ENCODE results near the gene POLR1C.
"Not testable (repeated sequence)": the region's sequence is repeated elsewhere in the genome, so short reads cannot be mapped to it uniquely, and the experiment has no call there.

POLR1C gene

DNA sequence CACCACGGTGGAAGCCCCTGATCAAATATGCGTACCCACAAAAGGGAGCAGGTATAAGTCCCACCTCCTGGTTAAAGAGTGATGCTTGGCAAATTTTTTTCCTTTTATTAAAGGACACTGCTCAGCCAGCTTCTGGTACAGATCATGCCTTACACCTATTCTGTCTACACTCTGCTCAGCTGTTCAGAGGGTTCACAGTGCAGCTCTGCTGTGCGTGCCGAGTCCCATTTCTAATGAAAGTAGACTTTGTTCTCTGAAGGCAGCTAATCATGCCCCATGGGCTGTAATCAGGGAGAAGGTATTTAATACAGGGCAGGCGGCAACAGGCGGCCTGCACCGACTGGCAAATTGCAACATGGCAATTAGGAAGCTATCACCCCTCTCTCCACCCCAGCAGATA, 23.1 kb upstream of the POLR1C start:
- DNase-seq, result no peak

DNA sequence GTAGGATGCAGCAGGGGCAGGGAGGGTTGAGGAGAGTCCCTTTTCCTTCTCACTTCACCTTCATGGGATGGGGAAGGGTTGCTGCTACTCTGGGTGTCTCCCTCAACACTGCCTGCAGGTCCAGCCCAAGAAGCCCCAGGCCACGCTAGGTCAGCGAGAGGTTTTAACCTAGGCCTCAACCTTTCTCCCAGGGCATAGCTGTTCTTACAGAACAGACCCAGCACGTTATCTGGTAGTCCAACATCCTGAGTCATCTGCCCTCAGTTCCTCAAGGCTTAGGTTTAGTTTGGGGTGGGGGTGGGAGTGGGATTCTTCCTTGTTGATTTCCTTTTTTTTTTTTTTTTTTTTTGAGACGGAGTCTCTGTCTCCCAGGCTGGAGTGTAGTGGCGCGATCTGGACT, 22.6 kb upstream of the POLR1C start:
- no peak for DNase-seq

DNA sequence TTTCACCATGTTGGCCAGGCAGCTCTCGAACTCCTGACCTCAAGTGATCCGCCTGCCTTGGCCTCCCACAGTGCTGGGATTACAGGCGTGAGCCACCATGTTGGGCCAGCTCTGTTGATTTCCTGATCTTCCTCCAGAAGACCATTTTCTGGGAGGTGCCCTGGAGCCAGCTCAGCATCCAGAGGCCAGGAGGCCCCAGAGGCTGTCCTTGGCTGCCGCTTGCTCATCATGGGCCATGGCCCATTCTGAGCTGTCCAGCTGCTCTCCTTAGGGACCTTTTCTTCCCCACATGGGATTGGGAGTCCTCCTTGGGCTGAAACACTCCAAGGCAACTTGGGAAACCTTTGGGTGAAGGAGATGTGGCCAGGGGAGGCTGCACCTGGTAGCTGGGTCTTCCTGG, 22.1 kb upstream of the POLR1C start:
- no peak for DNase-seq

DNA sequence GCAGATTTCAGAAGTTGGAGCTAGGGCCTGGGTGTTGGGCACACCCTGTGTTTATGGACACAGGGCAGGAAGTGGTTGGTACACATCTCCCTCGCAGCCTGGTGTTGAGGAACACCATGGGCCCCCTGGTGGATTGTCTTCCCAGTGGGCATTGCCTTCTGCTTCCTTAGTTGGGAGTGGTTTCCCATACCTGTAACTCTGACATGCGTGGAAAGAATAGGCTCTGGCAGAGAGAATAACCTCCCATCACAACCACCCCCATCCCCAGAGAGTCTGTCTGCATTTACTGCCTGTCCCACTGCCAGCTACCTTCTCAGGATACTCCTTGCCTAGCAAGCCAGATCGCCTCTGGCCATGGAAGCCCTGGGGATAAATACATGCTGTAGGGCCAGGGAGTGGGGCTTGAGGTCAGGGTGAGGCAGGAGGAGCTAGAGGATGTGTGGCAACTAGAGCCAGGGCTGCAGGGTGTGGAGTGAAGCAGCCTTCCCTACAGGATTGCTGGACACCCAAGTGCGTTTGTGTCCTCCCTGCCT, 21.4 kb upstream of the POLR1C start:
- no peak for DNase-seq

DNA sequence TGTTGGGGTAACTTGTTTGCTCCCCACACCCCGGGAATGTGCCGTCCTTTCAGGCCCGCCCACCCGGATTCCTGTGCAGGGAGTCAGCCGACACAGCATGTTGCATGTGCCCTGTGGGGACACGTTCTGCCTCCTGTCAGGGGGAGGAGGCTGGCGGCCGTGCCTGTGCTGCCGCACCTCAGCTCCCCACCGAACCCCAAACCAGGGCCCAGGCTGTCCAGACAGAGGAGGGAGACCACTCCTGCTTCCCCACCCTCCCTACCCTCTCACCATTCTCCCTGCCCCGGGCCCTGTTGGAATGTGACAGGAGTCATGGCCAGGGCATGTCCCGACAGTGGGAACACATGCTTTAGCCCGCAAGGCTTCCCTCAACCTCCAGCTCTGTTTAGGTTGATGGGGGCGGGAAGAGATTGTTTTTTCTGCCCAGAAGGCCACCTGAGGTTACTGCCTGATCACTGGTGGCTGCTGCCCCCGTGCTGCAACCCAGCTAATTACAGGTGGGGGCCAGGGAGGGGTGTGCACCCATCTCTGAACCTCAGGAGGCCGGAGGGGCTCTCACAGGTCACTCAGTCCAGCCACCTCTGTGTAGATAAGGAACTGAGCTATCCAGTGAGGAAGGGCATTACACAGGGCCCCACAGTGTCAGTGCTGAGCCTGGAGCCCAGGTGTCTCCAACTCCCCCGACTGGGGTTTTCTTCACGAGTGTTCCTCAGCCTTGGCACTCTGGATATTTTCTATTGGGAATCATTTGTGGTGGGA, 20.3 kb upstream of the POLR1C start:
- DNase-seq, result no peak

DNA sequence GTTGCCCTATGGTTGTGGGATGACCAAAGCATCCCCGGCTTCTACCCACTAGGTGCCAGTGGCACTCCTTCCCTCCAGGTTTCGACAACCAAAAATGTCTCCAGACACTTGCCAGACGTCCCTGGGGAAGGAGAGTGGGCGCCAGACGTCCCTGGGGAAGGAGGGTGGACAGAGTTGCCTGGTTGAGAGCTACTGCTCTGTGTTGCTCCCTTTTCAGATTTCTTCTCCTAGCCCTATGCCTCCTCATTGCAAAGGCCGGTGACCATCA, 19.8 kb upstream of the POLR1C start:
- DNase-seq, result no peak

DNA sequence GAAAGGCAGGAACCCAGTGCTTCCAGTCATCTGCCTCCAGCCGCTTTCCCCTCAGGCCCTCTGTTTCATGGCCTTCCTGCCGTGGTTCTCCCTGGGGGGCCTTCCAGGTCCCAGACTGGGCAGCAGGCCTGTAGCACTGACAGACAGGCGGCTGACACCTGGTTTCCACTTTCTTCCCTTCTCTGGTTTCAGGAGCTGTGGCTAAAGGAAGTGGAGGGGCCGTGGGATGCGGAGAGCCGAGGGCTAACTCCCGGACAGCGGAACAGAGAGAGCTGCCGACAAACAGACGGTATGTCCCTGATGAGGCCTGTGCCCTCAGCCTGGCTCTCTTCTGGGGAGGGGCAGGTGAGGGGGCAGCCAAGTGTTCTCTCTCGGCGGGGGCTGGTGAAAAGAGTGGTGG, 19.2 kb upstream of the POLR1C start:
- no peak for DNase-seq

DNA sequence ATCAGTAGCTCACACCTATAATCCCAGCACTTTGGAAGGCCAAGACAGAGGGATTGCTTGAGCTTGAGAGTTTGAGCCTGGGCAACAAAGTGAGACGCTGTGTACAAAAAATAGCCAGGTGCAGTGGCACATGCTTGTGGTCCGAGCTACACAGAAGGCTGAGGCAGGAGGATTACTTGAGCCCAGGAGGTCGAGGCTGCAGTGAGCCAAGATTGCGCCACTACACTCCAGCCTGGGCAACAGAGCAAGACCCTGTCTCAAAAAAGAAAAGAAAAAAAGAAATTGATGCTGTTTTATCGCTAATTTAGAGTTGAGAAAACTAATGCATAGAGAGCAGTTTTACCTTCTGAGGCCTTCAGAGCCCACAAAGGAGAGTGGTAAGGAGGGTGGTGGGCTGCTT, 18.6 kb upstream of the POLR1C start:
- DNase-seq, result not testable (repeated sequence)

DNA sequence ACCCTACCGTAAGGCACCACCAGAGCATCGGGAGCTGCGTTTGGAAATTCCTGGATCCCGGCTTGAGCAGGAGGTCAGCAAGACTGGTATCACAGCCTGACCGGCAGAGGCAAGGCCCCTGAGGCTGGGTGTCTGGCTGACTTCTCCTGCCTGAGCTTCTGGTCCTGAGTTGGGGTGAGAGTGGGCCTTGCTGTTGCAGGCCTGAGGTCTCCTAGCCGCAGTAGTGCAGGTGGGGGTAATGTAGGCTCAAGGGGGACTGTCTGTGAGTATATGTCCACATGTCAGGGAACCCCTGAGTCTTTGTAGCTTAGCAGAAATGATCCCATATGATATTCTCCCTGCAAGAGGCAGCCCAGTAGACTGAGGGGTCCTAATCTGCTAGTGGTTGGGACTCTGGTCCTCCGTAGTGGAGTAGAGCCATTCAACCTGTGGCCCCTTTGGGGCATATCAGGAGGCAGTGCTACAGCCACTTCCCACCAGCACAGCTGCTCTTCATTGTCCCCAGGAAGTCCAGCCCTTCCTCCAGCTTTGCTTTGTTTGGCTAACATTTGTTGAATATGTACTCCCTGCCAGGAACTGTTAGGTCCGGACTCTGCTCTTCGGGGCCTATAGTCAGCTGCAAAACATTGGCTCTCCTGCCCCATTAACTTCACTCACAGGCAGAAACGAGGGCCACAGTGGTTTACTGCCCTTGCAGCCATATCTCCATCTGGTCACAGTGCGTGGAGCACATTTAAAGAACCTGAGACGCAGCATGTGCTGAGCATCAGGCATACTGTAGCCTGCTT, 17.7 kb upstream of the POLR1C start:
- no peak for DNase-seq

DNA sequence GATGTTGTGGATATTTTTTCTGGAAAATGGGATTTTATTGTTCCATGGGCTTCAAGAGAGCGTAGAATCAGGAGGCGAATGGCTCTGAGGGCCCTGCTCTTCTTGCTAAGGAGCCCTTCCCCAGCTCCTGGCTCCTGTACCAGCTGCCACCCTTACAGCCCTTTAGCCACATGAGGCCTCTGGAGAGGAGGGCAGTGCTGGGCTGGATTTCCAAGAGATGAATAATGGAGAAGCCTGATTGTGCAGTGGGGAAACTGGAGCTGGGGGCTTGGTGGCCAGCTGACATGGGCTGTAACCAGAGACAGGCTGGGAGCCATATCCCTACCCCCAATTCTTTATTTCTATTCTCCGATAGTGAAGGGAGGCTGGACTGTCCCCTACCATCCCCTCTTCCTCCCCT, 16.0 kb upstream of the POLR1C start:
- no peak for DNase-seq

DNA sequence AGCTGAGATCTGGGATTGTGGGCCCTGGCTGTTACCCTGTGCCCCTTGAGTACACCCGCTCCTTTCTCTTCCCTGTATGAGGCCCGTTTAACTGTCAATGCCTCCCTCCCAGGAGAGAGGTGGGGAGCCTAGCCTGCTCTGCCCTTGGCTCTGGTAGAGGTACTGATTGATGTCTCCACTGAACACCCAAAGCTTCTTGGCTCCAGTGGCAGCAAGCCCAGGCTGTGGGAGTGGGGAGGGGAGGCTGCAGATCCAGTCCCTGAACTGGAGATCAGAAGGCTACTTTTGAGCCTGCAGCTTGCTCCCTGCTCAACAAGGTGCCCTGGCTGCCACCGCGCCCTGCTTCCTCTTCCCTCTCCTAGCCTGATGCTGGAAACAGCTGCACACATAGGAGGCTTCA, 14.2 kb upstream of the POLR1C start:
- DNase-seq, result no peak

DNA sequence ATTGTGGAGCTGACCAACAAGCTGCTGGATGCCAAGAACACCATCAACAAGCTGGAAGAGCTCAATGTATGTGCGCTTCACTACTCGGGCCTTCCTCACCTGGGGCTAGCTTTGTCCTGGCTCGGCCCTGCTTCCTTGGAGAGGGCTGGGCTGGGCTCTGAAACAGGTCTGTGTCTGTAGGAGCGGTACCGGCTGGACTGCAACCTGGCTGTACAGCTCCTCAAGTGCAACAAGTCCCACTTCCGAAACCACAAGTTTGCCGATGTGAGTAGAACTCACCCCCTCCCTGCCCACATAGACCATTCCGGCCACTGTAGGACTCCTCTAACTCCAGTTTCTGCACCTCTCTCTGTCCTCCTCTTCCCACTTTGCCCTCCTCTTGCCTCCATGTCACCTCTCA, 13.4 kb upstream of the POLR1C start:
- no peak for DNase-seq

DNA sequence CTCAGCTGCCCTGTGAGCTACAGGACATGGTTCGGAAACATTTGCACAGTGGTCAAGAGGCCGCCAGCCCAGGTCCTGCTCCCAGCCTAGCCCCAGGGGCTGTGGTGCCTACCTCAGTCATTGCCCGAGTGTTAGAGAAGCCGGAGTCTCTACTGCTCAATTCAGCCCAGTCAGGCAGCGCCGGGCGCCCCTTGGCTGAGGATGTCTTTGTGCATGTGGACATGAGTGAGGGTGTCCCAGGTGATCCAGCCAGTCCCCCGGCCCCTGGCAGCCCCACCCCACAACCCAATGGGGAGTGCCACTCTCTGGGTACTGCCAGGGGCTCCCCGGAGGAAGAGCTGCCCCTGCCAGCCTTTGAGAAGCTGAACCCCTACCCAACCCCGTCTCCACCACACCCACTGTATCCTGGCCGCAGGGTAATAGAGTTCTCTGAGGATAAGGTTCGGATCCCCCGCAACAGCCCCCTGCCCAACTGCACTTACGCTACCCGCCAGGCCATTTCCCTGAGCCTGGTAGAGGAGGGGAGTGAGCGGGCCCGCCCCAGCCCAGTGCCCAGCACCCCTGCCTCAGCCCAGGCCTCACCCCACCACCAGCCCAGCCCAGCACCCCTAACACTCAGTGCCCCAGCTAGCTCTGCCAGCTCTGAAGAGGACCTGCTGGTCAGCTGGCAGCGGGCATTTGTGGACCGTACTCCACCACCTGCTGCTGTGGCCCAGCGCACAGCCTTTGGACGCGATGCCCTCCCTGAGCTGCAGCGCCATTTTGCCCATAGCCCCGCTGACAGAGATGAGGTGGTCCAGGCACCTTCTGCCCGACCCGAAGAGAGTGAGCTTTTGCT, 11.9 kb upstream of the POLR1C start:
- DNase-seq, result no peak

DNA sequence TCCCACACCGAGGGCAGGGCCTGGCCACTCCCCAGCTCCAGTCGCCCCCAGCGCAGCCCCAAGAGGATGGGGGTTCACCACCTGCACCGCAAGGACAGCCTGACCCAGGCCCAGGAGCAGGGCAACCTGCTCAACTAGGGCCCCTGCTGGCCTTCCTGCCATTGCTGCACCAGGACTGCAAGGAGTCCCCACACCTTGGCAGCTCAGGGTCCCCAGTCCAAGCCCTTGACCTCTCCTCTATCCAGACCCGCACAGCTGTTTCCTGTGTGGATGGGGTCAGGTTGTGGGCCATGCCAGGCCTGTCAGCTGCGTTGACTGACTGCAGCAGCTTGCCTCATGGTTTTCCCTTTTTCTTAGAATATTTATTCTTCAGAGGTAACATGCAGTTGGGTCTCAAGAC, 11.2 kb upstream of the POLR1C start:
- no peak for DNase-seq

DNA sequence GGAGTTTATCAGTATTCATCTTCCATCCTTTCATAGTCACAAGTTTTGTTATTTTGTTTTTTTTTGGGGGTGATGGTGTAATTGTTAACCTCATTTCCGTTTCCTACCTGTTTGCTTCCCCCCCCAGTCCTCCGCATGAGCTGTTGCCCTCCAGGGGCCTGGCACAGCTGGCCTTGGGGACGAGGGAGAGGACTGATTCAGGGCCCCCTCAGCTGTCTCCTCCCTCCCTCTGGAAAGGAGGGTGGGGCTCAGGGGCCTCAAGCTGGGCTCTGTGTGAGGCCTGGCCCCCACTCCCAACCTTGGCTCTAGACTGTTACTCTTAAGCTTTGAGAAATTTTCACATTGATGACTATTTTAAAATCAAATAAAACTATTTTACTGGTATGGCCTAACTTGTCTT, 10.7 kb upstream of the POLR1C start:
- DNase-seq, result no peak

DNA sequence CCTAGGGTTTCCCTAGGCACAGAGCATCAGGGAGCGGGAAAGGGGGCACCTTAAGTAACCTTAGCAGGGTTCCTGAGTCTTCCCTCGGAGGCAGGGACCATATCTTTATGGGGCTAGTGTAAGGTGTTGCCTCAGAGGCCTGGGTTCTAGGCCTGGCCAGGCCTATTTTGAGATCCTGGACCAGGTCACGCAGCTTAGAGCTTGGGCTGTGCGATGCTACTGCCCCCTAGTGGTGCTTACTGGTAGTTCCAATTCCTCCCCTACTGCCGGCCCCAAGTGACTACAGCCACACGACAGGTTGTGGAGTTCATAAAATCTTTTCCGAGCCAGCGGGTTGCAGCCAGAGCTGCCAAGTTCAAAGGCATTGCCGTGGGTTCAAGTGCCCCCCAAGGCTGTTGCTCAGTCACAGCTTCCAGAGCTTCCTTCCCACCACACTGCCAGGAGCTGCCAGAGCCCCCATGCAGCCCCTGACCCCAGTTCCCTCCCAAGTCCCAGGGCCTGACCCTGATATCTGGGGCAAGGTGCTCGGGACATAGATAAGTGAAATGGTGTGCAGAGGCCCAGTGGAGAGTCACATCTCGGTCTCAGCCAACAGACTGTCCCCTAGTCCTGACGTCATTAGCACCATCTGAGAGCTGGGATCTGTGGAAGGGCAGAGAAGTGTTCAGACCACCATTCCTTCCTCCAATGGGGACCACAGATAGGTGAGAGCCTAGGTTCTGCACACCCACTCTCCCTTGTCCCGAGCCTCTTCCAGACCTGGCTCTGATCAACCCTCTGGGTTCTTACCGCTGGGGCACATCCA, 10.0 kb upstream of the POLR1C start:
- peak; percentile 88 for DNase-seq

DNA sequence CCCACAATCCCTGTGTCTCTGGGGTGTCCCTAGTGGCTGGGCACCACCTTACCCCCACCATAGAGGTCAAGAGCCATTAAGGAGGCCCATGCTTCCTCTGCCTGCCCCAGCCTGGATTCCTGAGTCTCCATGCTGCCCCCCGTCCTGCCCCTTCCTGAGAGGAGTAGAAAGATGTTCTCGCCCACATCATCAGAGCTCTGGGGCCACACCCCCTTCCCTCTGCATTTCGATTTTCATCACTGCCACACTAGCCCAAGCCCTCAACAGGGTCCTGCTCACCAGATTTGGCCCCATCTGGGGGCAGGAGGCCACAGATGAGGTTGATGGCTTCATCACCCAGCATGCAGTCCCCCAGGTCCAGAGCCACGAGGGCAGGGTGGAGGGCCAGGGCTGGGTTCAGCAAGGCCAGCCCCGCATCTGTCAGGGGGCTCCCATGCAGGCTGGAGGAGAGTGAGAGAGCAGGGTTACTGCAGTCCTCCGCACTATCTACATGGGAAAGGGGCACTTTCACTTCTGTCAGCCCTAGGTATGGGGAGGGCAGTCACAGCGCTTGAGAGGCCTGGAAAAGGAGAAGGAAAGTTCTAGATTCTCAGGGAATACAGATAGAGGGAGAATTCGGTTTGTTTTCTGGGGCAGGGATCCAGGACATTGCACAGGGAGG, 8.3 kb upstream of the POLR1C start:
- no peak for DNase-seq

DNA sequence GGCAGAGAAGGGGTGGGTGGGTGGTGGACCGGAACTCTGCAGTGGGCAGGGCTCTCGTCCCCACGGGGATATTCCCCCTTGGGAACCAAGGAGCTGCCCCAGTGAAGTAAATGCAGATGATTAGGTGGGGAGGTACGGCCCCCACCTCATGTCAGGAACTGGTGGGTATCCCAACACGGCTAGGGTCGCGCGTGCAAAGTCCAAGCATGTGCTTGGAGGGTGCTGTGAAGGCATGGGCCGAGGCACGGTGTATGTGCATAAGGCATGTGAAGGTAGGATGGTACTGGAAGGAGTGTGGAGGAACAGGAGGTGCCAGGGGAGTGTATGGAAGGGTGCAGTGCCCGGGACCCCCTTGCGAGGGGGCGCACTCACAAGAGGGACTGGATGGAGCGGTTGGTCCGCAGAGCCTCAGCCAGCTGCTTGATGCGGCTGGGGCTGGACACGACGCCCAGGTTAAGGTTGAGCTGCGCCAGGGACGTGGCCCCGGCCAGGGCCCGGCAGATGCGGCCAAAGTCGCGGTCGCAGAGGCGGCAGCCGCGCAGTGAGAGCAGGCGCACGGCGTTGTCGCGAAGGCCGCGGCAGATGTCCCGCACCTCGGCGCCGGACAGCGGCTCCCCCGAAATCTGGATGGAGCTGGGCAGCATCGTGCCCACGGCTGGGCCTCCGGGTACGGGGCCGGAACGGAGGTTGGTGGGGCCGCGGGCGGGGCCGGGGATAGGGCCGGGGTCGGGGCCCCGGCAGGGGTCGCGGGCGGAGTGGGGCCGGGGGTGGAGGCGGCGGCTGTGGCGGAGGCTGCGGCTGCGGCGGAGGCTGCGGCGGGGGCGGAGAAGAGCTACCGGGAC, 7.5 kb upstream of the POLR1C start:
- no peak for DNase-seq

DNA sequence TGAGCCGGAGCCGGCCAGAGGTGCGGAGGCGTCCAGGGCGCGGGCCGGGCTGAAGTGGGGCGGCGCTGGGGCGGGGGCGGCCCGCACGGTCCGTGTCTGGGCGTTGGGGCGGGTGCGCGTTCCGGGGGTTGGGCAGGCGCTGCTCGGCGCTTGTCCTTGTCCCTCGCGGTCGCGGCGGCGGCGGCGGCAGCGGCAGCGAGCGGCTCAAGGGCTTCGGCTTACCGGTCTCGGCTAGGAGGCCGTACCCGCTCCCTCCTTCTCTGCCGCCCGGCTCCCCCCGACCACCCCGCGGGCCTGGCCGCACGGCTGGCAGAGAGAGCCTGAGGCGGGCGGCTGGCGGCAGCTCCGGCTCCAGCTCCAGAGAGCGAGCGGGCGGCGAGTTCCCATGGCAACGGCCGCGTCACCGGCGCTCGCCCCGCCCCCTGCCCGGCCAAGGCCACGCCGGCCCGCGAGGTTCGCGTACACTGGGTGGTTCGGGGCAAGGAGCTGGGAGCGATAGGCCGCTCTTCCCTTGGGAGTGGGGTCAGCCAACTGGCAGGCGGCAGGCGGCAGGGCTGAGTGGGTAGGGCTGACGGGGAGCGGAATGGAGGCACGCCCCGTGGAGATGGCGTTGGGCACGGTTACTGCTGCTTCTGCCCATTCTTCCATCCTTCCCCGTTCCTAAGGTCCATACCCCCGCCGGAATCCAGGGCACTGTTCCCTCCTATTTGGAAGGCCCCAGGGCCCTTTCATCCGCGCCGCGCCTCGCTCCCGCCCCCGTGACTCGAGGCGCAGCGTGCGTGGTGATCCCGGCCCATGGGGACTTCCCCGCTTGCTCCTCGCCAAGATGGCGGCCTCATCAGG, 6.7 kb upstream of the POLR1C start, which contains the start of gene LRRC73:
Gene LRRC73, minus strand, starts transcription at position 363 of the 843 bp plus-strand sequence. CDS start 561 bp downstream, outside the sequence.
- peak; percentile 80 for DNase-seq

DNA sequence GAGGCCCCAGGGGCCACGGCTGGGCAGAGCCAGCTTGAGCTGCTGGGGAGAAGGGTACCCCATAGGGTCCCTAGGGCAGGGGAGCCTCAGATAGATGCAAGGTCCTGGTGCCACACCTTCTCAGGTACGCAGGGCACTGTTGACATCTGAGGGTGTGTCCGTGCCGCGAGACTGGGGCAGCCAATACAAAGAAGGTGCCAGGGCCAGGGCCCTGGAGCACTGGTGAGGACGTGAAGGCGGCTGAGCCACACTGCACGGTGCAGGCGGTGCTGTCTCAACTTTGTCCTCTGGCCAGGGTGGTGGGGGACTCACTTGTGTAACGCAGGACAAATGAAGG, 6.1 kb upstream of the POLR1C start:
- no peak for DNase-seq

Measured in activated CD4-positive, alpha-beta T cell treated with anti-CD3 and anti-CD28 coated beads for 48 hours (primary cell).